K562 (cell line): ENCODE data around the gene IRF3. TPM values are rescaled to one million over a fixed set of nuclear protein-coding genes. Genes with fewer than 3 reads are reported as not detected.

Experiments used
- AFF1 ChIP-seq, 2 experiments: fragments of 450-650 bp; IDR thresholded peaks; 2 replicates each; pipeline ENCODE4 v1.6.1; 2018; ENCODE audit warnings: mild to moderate bottlenecking in 2 of 2, low read depth in 1 of 2; ENCODE audit not compliant: partially characterized antibody in 2 of 2
- CBFB ChIP-seq: sonication (generic); formaldehyde crosslinking; IDR thresholded peaks from 2 replicates; pipeline ENCODE4 v1.4.0; 2020; ENCODE audit warnings: mild to moderate bottlenecking, missing genetic modification reagents
- CHD2 ChIP-seq: IDR thresholded peaks from 2 replicates; pipeline ENCODE4 v1.6.1; 2011; ENCODE audit warnings: low read depth, low read length
- CTBP1 ChIP-seq: fragments of 450-650 bp; IDR thresholded peaks from 2 replicates; pipeline ENCODE4 v1.6.1; 2016; ENCODE audit warnings: borderline replicate concordance
- DEAF1 ChIP-seq: fragments of 450-650 bp; formaldehyde crosslinking; IDR thresholded peaks from 2 replicates; pipeline ENCODE4 v1.4.0; 2020; ENCODE audit warnings: mild to moderate bottlenecking, moderate library complexity
- HMBOX1 ChIP-seq: sonication (generic); IDR thresholded peaks from 2 replicates; pipeline ENCODE4 v1.6.1; 2016
- LEF1 ChIP-seq: fragments of 450-650 bp; IDR thresholded peaks from 2 replicates; pipeline ENCODE4 v1.6.1; 2016; ENCODE audit warnings: mild to moderate bottlenecking
- MAX ChIP-seq: sonication (generic); formaldehyde crosslinking; IDR thresholded peaks from 2 replicates; pipeline ENCODE4 v1.9.0; 2022; ENCODE audit warnings: mild to moderate bottlenecking, missing genetic modification reagents
- RBM17 ChIP-seq: fragments of 200-400 bp; formaldehyde crosslinking; IDR thresholded peaks from 2 replicates; pipeline ENCODE4 v1.6.1; 2017; ENCODE audit warnings: low read depth, mild to moderate bottlenecking, low read length, borderline replicate concordance
- RNF219 ChIP-seq: fragments of 250-450 bp; sonication (Bioruptor Pico); IDR thresholded peaks from 2 replicates; pipeline ENCODE4 v1.5.0; 2022; ENCODE audit warnings: mild to moderate bottlenecking
- TSC22D4 ChIP-seq: fragments of 450-650 bp; IDR thresholded peaks from 2 replicates; pipeline ENCODE4 v1.6.1; 2016; ENCODE audit warnings: missing genetic modification characterization, missing biosample characterization, control low read depth
- ZBTB11 ChIP-seq, 3 experiments: fragments of 200-800 bp in 1 of 3; fragments of 250-450 bp in 1 of 3; fragments of 450-650 bp in 1 of 3; sonication (Bioruptor Pico) in 1 of 3; sonication (Bioruptor generic) in 1 of 3; formaldehyde crosslinking in 1 of 3; IDR thresholded peaks; 2 replicates each; pipeline versions ENCODE4 v1.6.1 to v1.8.0; 2016 to 2022; ENCODE audit warnings: mild to moderate bottlenecking in 2 of 3, missing genetic modification characterization in 2 of 3, missing compliant biosample characterization in 1 of 3, moderate library complexity in 1 of 3
- ZSCAN29 ChIP-seq: fragments of 450-650 bp; IDR thresholded peaks from 2 replicates; pipeline ENCODE4 v1.6.1; 2017
- polyA plus RNA-seq, 8 experiments: library from polyadenylated mRNA; depleted of rRNA in 4 of 8; stranded (reverse) in 5 of 8; unstranded in 3 of 8; fragments of >200 nt; fragmentation: Nextera tagmentation in 2 of 8; fragmentation: Illumina TruSeq in 1 of 8; extraction: Ambion mirVana in 2 of 8; extraction: Trizol in 1 of 8; gene quantifications; 2 replicates each; pipeline versions ENCODE4 v1.2.1 to v1.2.3, GENCODE V29; 2011 to 2014; ENCODE audit warnings: inconsistent platforms in 1 of 8, missing spikeins in 1 of 8
- total RNA-seq, 7 experiments: library from RNA; depleted of rRNA in 6 of 7; stranded (reverse); fragments of >200 nt in 6 of 7; fragmentation: Illumina TruSeq in 2 of 7; extraction: Trizol in 2 of 7; gene quantifications; 2 replicates each; pipeline versions ENCODE4 v1.2.1 to v1.2.3, GENCODE V29; 2011 to 2021; ENCODE audit warnings: low replicate concordance in 1 of 7

IRF3 gene
- total and polyA plus RNA-seq, 9 of the 15 experiments (the other 6 are each of a cell fraction or from before 2014, with no cell fraction given) = 7.5 to 145 (median 65.4) TPM

GRCh38 chr19:49712397-49712859, 46.8 kb upstream of the IRF3 start (continued):
- TF ChIP-seq ZBTB11 (CRISPR knock-in tag; IDR thresholded peaks at IDR 0.05) = no peak
- TF ChIP-seq RBM17 = no peak
- peak; percentile 43 for TF ChIP-seq CTBP1
- TF ChIP-seq LEF1 = no peak
- TF ChIP-seq MAX = peak; percentile 12; the same call in 1 of the 2 replicates
- TF ChIP-seq ZSCAN29 = 0 out of 2 replicates have a peak, but pooled peaks have one; percentile 62
- TF ChIP-seq DEAF1 (CRISPR knock-in tag) = no peak
- TF ChIP-seq TSC22D4 (tag) = no peak
- no peak for TF ChIP-seq CBFB (CRISPR knock-in tag)
- no peak for TF ChIP-seq RNF219 (CRISPR knock-in tag)
- no peak for TF ChIP-seq HMBOX1
- TF ChIP-seq AFF1 (IDR thresholded peaks at IDR 0.05; ENCODE audit: low read depth in 1 of 2, partially characterized antibody in 2 of 2) = peak in 1 of 2 experiments; percentile 45
- no peak for TF ChIP-seq CHD2
